H1 (cell line): ENCODE data around the gene FAM50B. TPM values are rescaled to one million over a fixed set of nuclear protein-coding genes. Genes with fewer than 3 reads are reported as not detected.

Experiments
- CTCF ChIA-PET: fragments of 300-600 bp; sonication (Branson Sonifier 250); formaldehyde crosslinking; loops from one replicate; lab custom pipeline; 2021; ENCODE audit not compliant: partially characterized antibody; lab: Charles Lee
- POLR2A ChIA-PET: fragments of 300-600 bp; sonication (Branson Sonifier 250); formaldehyde crosslinking; loops from one replicate; lab custom pipeline; 2021; ENCODE audit warnings: inconsistent platforms; ENCODE audit not compliant: partially characterized antibody; lab: Charles Lee
- DNase-seq, 2 experiments: peaks; one replicate each; pipeline versions ENCODE4 v3.0.0 to v3.0.0-alpha.2; 2010 to 2022; ENCODE audit warnings: low spot score in 2 of 2, low read depth in 1 of 2, mixed read lengths in 1 of 2
- FAIRE-seq: peaks from 2 replicates; lab custom pipeline; 2011; peaks lifted over from hg19 to GRCh38; lab: Jason Lieb, UNC
- H2AFZ ChIP-seq: 2 replicates; pipeline ENCODE4 v1.8.1; 2012; ENCODE audit warnings: low read length, inconsistent platforms
- H2AK5ac ChIP-seq: 2 replicates; pipeline ENCODE4 v1.6.1; 2013; ENCODE audit warnings: low read depth, low read length
- H2BK120ac ChIP-seq: replicated peaks from 2 replicates; pipeline ENCODE3; 2013; ENCODE audit warnings: low read depth, low read length, inconsistent platforms
- H2BK12ac ChIP-seq: 2 replicates; pipeline ENCODE4 v1.6.1; 2013; ENCODE audit warnings: low read depth, low read length
- H2BK15ac ChIP-seq: 2 replicates; pipeline ENCODE4 v1.6.1; 2013; ENCODE audit warnings: low read length
- H2BK20ac ChIP-seq: 2 replicates; pipeline ENCODE4 v1.6.1; 2013; ENCODE audit warnings: low read length
- H2BK5ac ChIP-seq: 2 replicates; pipeline ENCODE4 v1.6.1; 2013; ENCODE audit warnings: low read depth, low read length
- H3K14ac ChIP-seq: 2 replicates; pipeline ENCODE4 v1.6.1; 2013; ENCODE audit warnings: inconsistent platforms; ENCODE audit not compliant: insufficient read length
- H3K18ac ChIP-seq: 2 replicates; pipeline ENCODE4 v1.6.1; 2013; ENCODE audit warnings: low read length; ENCODE audit errors: extremely low read depth
- H3K23ac ChIP-seq: 2 replicates; pipeline ENCODE4 v1.6.1; 2013; ENCODE audit warnings: inconsistent platforms; ENCODE audit not compliant: insufficient read length
- H3K23me2 ChIP-seq: 2 replicates; pipeline ENCODE4 v1.6.1; 2013; ENCODE audit warnings: low read depth, low read length
- H3K27ac ChIP-seq: 2 replicates; pipeline ENCODE4 v1.6.1; 2011; ENCODE audit warnings: low read depth, low read length, inconsistent platforms
- H3K27me3 ChIP-seq, 4 experiments: replicated peaks in 1 of 4; 1 replicate in 1 of 4; 2 replicates in 3 of 4; pipeline versions ENCODE4 v1.6.1 to v1.8.1; 2011 to 2013; ENCODE audit warnings: low read length in 3 of 4, mild to moderate bottlenecking in 3 of 4, inconsistent platforms in 2 of 4, mixed read lengths in 2 of 4, moderate library complexity in 1 of 4; ENCODE audit not compliant: control insufficient read depth in 3 of 4, insufficient read depth in 3 of 4; ENCODE audit errors: extremely low read depth in 1 of 4
- H3K36me3 ChIP-seq, 4 experiments: 2 replicates each; pipeline versions ENCODE4 v1.6.1 to v1.8.1; 2011 to 2013; ENCODE audit warnings: mild to moderate bottlenecking in 4 of 4, low read length in 3 of 4, moderate library complexity in 2 of 4, control low read depth in 1 of 4, inconsistent platforms in 1 of 4; ENCODE audit not compliant: insufficient read depth in 4 of 4, control insufficient read depth in 2 of 4
- H3K4ac ChIP-seq: replicated peaks from 2 replicates; pipeline ENCODE3; 2013; ENCODE audit warnings: low read length, low read depth, mixed read lengths, inconsistent platforms; ENCODE audit not compliant: insufficient read length
- H3K4me1 ChIP-seq, 4 experiments: replicated peaks in 1 of 4; 1 replicate in 1 of 4; 2 replicates in 3 of 4; pipeline versions ENCODE4 v1.6.1 to v1.8.1; 2011 to 2013; ENCODE audit warnings: low read length in 3 of 4, inconsistent platforms in 2 of 4, mixed read lengths in 1 of 4; ENCODE audit not compliant: insufficient read depth in 4 of 4, control insufficient read depth in 3 of 4
- H3K4me2 ChIP-seq, 2 experiments: 2 replicates each; pipeline versions ENCODE4 v1.6.1 to v1.8.1; 2011 to 2013; ENCODE audit warnings: low read depth in 2 of 2, low read length in 2 of 2, control low read depth in 1 of 2, inconsistent platforms in 1 of 2, mild to moderate bottlenecking in 1 of 2; ENCODE audit not compliant: insufficient read depth in 1 of 2
- H3K4me3 ChIP-seq, 4 experiments: fragments of 200-600, 300-600 bp in 1 of 4; sonication (generic), shearing (Covaris generic), sonication (Bioruptor Twin) in 1 of 4; 2 replicates each; pipeline versions ENCODE4 v1.5.1 to v1.8.1; 2011 to 2016; ENCODE audit warnings: low read length in 4 of 4, low read depth in 3 of 4, control low read depth in 2 of 4, inconsistent platforms in 2 of 4, mild to moderate bottlenecking in 2 of 4, mixed read lengths in 1 of 4, moderate library complexity in 1 of 4; ENCODE audit not compliant: insufficient read depth in 2 of 4; ENCODE audit errors: extremely low read depth in 1 of 4
- H3K56ac ChIP-seq: replicated peaks from 2 replicates; pipeline ENCODE3; 2013; ENCODE audit warnings: low read depth, mild to moderate bottlenecking, mixed read lengths, low read length, inconsistent platforms; ENCODE audit not compliant: insufficient read length
- H3K79me1 ChIP-seq: 2 replicates; pipeline ENCODE4 v1.6.1; 2013; ENCODE audit warnings: low read depth, low read length, control low read depth
- H3K79me2 ChIP-seq, 2 experiments: 2 replicates each; pipeline versions ENCODE4 v1.6.1 to v1.8.1; 2012 to 2013; ENCODE audit warnings: low read length in 2 of 2, mild to moderate bottlenecking in 2 of 2, inconsistent platforms in 1 of 2; ENCODE audit not compliant: insufficient read depth in 2 of 2, control insufficient read depth in 1 of 2
- H3K9ac ChIP-seq, 4 experiments: replicated peaks in 1 of 4; 1 replicate in 1 of 4; 2 replicates in 3 of 4; pipeline versions ENCODE4 v1.6.1 to v1.8.1; 2011 to 2013; ENCODE audit warnings: low read depth in 3 of 4, low read length in 3 of 4, control low read depth in 2 of 4, mild to moderate bottlenecking in 2 of 4, moderate library complexity in 2 of 4, inconsistent platforms in 1 of 4; ENCODE audit errors: extremely low read depth in 1 of 4
- H3K9me3 ChIP-seq, 2 experiments: 2 replicates each; pipeline versions ENCODE4 v1.6.1 to v1.8.1; 2012 to 2013; ENCODE audit warnings: mild to moderate bottlenecking in 2 of 2, moderate library complexity in 2 of 2, control low read depth in 1 of 2, inconsistent platforms in 1 of 2, low read depth in 1 of 2, low read length in 1 of 2, mixed read lengths in 1 of 2; ENCODE audit not compliant: insufficient read depth in 2 of 2
- H4K20me1 ChIP-seq, 2 experiments: replicated peaks in 1 of 2; 2 replicates each; pipeline versions ENCODE3 to v1.8.1; 2011 to 2013; ENCODE audit warnings: inconsistent platforms in 2 of 2, low read length in 2 of 2, mild to moderate bottlenecking in 1 of 2; ENCODE audit not compliant: insufficient read depth in 2 of 2, control insufficient read depth in 1 of 2
- H4K5ac ChIP-seq: 2 replicates; pipeline ENCODE4 v1.6.1; 2013; ENCODE audit warnings: low read length, low read depth, mixed read lengths, inconsistent platforms; ENCODE audit not compliant: insufficient read length
- H4K8ac ChIP-seq: 2 replicates; pipeline ENCODE4 v1.8.0; 2013; ENCODE audit warnings: mild to moderate bottlenecking, moderate library complexity, low read length, inconsistent platforms; ENCODE audit not compliant: insufficient read depth; ENCODE audit errors: extremely low read depth
- H4K91ac ChIP-seq: replicated peaks from 2 replicates; pipeline ENCODE3; 2013; ENCODE audit warnings: low read length, mixed read lengths, inconsistent platforms; ENCODE audit not compliant: insufficient read length
- ASH2L ChIP-seq: fragments of 200-600, 300-600 bp; sonication (generic); IDR thresholded peaks from one replicate; pipeline ENCODE4 v1.7.1; 2017; ENCODE audit warnings: low read length
- NRF1 ChIP-seq: IDR thresholded peaks from 2 replicates; pipeline ENCODE4 v1.6.1; 2011; ENCODE audit warnings: mild to moderate bottlenecking, low read depth, low read length, improper control_type of control experiment
- WGBS, 2 experiments: shearing (Covaris generic) in 1 of 2; methylation state at CpG; one replicate each; pipeline versions ENCODE4 v1.1.6 to v1.1.7; 2013 to 2015; ENCODE audit warnings: low lambda C conversion rate in 2 of 2, mixed read lengths in 2 of 2, inconsistent platforms in 1 of 2, low coverage in 1 of 2, missing lambda C conversion rate in 1 of 2; ENCODE audit not compliant: insufficient replicate concordance in 2 of 2, insufficient coverage in 1 of 2, insufficient read length in 1 of 2; ENCODE audit errors: extremely low coverage in 1 of 2, missing lambda C conversion rate in 1 of 2; 5-methylcytosine and 5-hydroxymethylcytosine counted together
- polyA plus RNA-seq, 7 experiments: library from polyadenylated mRNA; depleted of rRNA in 3 of 7; stranded (reverse) in 5 of 7; unstranded in 2 of 7; fragments of >200 nt in 5 of 7; fragments of 200-250 nt in 2 of 7; gene quantifications; 1 replicate in 5 of 7; 2 replicates in 1 of 7; 4 replicates in 1 of 7; pipeline versions ENCODE4 v1.2.1 to v1.2.3, GENCODE V29; 2011 to 2013; ENCODE audit warnings: missing spikeins in 2 of 7, mixed read lengths in 2 of 7
- total RNA-seq: library from RNA; stranded (reverse); fragmentation: NEBNext Ultra II Directional; extraction: Animal tissue kit (Norgen Biotek cat#: 25700); gene quantifications from 2 replicates; pipeline ENCODE4 v1.2.1, GENCODE V29; 2021

The FAM50B gene
- total and polyA plus RNA-seq, 2 of the 8 experiments (the other 6 are each of a cell fraction or from before 2014, with no cell fraction given): 3.1 to 3.2 TPM

GRCh38 chr6:3812596-3812995, 36.6 kb upstream of the FAM50B start:
- Histone ChIP-seq H3K18ac (no peak overlapping the region), H3K27ac (no peak overlapping the region), H2AFZ (no peak overlapping the region), H3K9ac (no peak overlapping the region), H3K14ac (no peak overlapping the region), H3K9me3 (no peaks in the 10 kb centered on the region), H3K23ac (no peak overlapping the region), H4K8ac (no peak overlapping the region), H3K4ac (no peak overlapping the region), H2BK5ac (no peak overlapping the region), H2BK120ac (no peak overlapping the region), H4K5ac (no peak overlapping the region), H3K27me3 (0 out of 7 replicates have a peak, but pooled peaks cover 0 to 2% (median 0%) of the 10 kb centered on the region in 4 experiments), H2AK5ac (no peak overlapping the region), H2BK15ac (no peak overlapping the region), H3K36me3 (no peaks in the 10 kb centered on the region), H3K4me3 (no peak overlapping the region), H3K4me1 (peaks cover 0 to 3% (median 1%) of the 10 kb centered on the region in 4 experiments; a peak in 3 of 7 replicates), H4K91ac (no peak overlapping the region), H3K23me2 (no peaks in the 10 kb centered on the region), H3K56ac (no peak overlapping the region), H3K79me1 (no peaks in the 10 kb centered on the region), H4K20me1 (no peaks in the 10 kb centered on the region), H2BK20ac (no peak overlapping the region), H3K4me2 (no peak overlapping the region), H3K79me2 (no peaks in the 10 kb centered on the region), H2BK12ac (no peak overlapping the region)
- DNase-seq (no peak), FAIRE-seq (no peak)
- CTCF ChIA-PET: interaction anchor here (0.8 to 1.0 kb wide), 2 partner anchors 13 to 37 kb away, joined by 3 to 4 read pairs; partner anchors contain the start of gene FAM50B
- POLR2A ChIA-PET: interaction anchor here (1.1 kb wide), 1 partner anchor 205 kb away, joined by 3 read pairs; no protein-coding TSS in a partner anchor
- no peak for TF ChIP-seq ASH2L
- TF ChIP-seq NRF1: no peak
- 87% methylated on average over 3 of the region's 3 CpGs; no CpG with 5 or more reads in 1 of the 2 experiments for WGBS, 2 experiments
